ENCODE results near the gene FSTL4.

DNA sequence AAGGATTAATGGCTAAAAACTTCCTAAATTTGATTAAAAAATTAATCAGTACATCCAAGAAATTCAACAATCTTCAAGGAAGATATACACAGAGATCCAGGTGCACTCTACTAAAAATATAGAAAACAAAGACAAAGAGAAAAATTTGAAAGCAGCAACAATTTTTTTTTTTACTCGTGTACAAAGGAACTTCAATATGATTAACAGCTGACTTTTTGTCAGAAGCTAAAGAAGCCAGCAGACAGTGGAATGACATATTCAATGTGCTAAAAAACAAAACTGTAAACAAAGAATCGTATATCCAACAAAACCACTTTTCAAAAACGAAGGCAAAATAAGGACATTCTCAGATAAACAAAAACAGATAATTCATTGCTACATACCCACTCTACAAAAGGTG is 234.6 kb downstream of the FSTL4 start:
- TF ChIP-seq, protein P1, sequence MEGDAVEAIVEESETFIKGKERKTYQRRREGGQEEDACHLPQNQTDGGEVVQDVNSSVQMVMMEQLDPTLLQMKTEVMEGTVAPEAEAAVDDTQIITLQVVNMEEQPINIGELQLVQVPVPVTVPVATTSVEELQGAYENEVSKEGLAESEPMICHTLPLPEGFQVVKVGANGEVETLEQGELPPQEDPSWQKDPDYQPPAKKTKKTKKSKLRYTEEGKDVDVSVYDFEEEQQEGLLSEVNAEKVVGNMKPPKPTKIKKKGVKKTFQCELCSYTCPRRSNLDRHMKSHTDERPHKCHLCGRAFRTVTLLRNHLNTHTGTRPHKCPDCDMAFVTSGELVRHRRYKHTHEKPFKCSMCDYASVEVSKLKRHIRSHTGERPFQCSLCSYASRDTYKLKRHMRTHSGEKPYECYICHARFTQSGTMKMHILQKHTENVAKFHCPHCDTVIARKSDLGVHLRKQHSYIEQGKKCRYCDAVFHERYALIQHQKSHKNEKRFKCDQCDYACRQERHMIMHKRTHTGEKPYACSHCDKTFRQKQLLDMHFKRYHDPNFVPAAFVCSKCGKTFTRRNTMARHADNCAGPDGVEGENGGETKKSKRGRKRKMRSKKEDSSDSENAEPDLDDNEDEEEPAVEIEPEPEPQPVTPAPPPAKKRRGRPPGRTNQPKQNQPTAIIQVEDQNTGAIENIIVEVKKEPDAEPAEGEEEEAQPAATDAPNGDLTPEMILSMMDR (IDR thresholded peaks at IDR 0.05; ENCODE audit: low read depth, low read length, missing input control): no peak
- TF ChIP-seq NR2F2 (IDR thresholded peaks at IDR 0.05) (no peak), HNF4G (IDR thresholded peaks at IDR 0.05) (no peak), SP1 (IDR thresholded peaks at IDR 0.05) (no peak)
- TF ChIP-seq, protein P2, sequence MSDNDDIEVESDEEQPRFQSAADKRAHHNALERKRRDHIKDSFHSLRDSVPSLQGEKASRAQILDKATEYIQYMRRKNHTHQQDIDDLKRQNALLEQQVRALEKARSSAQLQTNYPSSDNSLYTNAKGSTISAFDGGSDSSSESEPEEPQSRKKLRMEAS (IDR thresholded peaks at IDR 0.05): no peak

Data from liver (tissue), 3 donors.